MM.1S (cell line): Measurements from ENCODE around the gene GORASP1.

Experiments
- DNase-seq: peaks from one replicate; pipeline ENCODE4 v3.0.0-alpha.2; 2015
- H2AFZ ChIP-seq: fragments of 300-600 bp; sonication (generic); 2 replicates; pipeline ENCODE4 v1.6.0; 2016; ENCODE audit warnings: antibody characterized with exemption, low read length
- H3F3A ChIP-seq: fragments of 300-600 bp; sonication (generic); 2 replicates; pipeline ENCODE4 v1.6.1; 2016; ENCODE audit warnings: mild to moderate bottlenecking, antibody characterized with exemption, low read length, moderate library complexity, mixed read lengths; ENCODE audit not compliant: insufficient read depth
- H3K27ac ChIP-seq: fragments of 300-600 bp; sonication (generic); 2 replicates; pipeline ENCODE4 v1.5.1; 2016; ENCODE audit warnings: mild to moderate bottlenecking, low read length
- H3K27me3 ChIP-seq: fragments of 300-600 bp; sonication (generic); replicated peaks from 2 replicates; pipeline ENCODE4 v1.6.0; 2016; ENCODE audit warnings: low read length; ENCODE audit not compliant: insufficient read depth
- H3K36me3 ChIP-seq: fragments of 300-600 bp; sonication (generic); replicated peaks from 2 replicates; pipeline ENCODE4 v1.6.1; 2016; ENCODE audit warnings: mild to moderate bottlenecking, low read length, mixed read lengths; ENCODE audit not compliant: insufficient read depth
- H3K4me1 ChIP-seq: fragments of 300-600 bp; sonication (generic); 2 replicates; pipeline ENCODE4 v1.6.1; 2016; ENCODE audit warnings: low read length, mixed read lengths
- H3K4me2 ChIP-seq: fragments of 300-600 bp; sonication (generic); 2 replicates; pipeline ENCODE4 v1.6.0; 2016; ENCODE audit warnings: low read depth, low read length
- H3K4me3 ChIP-seq: fragments of 300-600 bp; sonication (generic); 2 replicates; pipeline ENCODE4 v1.5.1; 2016; ENCODE audit warnings: low read length, mixed read lengths
- H3K79me2 ChIP-seq: fragments of 300-600 bp; sonication (generic); 2 replicates; pipeline ENCODE4 v1.6.1; 2016; ENCODE audit warnings: mixed run types, low read length, mixed read lengths
- H3K9ac ChIP-seq: fragments of 300-600 bp; sonication (generic); 2 replicates; pipeline ENCODE4 v1.6.1; 2016; ENCODE audit warnings: low read length, mixed read lengths
- H3K9me2 ChIP-seq: fragments of 300-600 bp; sonication (generic); replicated peaks from 2 replicates; pipeline ENCODE4 v1.6.1; 2016; ENCODE audit warnings: mild to moderate bottlenecking, low read length, mixed read lengths; ENCODE audit not compliant: insufficient read depth
- H3K9me3 ChIP-seq: fragments of 300-600 bp; sonication (generic); replicated peaks from 2 replicates; pipeline ENCODE4 v1.6.1; 2016; ENCODE audit warnings: mild to moderate bottlenecking, low read length, mixed read lengths; ENCODE audit not compliant: insufficient read depth
- H4K20me1 ChIP-seq: fragments of 300-600 bp; sonication (generic); 2 replicates; pipeline ENCODE4 v1.6.1; 2016; ENCODE audit warnings: mild to moderate bottlenecking, low read length, moderate library complexity, mixed read lengths; ENCODE audit not compliant: insufficient read depth
- CTCF ChIP-seq: fragments of 300-600 bp; sonication (generic); IDR thresholded peaks from 2 replicates; pipeline ENCODE4 v1.5.1; 2016; ENCODE audit warnings: antibody characterized with exemption, low read length, mixed read lengths
- EZH2 ChIP-seq: fragments of 300-600 bp; sonication (generic); optimal IDR thresholded peaks from 2 replicates; pipeline ENCODE3; 2017; ENCODE audit warnings: low read depth, mild to moderate bottlenecking, antibody characterized with exemption, low read length, mixed read lengths
- EZH2phosphoT487 ChIP-seq: fragments of 300-600 bp; sonication (generic); IDR thresholded peaks from 2 replicates; pipeline ENCODE4 v1.6.1; 2018; ENCODE audit warnings: antibody characterized with exemption, low read length

Gene GORASP1

DNA sequence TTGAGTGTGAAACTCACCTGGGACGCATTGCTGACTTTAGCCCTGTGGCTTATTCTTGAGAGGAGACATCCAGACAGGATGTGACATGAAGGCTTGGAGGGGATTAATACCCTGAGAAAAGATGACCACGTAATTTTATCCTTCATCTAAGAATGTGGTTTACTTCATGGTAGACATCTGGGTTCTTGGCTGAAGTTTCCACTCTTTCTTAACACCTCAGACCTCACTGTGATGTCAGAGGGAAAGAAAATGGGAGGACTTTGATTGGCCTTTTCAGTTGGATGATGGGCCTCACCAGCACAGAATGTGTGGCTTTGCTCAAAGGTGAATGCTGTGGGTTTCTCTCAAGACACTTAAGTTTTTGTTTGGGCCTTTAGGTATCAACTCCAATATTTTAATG, 16.5 kb downstream of the GORASP1 start:
- Histone ChIP-seq H3K27ac (peak overlapping the region; percentile 20; the same call in 1 of the 2 replicates), H3K36me3 (no peaks in the 10 kb centered on the region; the same call in 1 of the 2 replicates), H3K4me3 (no peak overlapping the region)

GRCh38 chr3:39088889-39089288, 18.5 kb downstream of the GORASP1 start:
- no peaks in the 10 kb centered on the region for H3K79me2 ChIP-seq
- no peak overlapping the region for H2AFZ ChIP-seq
- H3K4me1 ChIP-seq, result no peaks in the 10 kb centered on the region
- TF ChIP-seq EZH2phosphoT487, result no peak
- TF ChIP-seq CTCF, result no peak
- TF ChIP-seq EZH2, result no peak
- no peak overlapping the region for H3K9ac ChIP-seq
- H3K36me3 ChIP-seq, result no peaks in the 10 kb centered on the region; the same call in 1 of the 2 replicates
- H3K4me2 ChIP-seq, result no peak overlapping the region
- H3K9me2 ChIP-seq, result no peaks in the 10 kb centered on the region
- DNase-seq, result no peak
- no peaks in the 10 kb centered on the region for H4K20me1 ChIP-seq
- H3F3A ChIP-seq, result peaks cover 5% of the 10 kb centered on the region; the same call in 1 of the 2 replicates
- no peak overlapping the region for H3K27ac ChIP-seq
- H3K4me3 ChIP-seq, result no peak overlapping the region
- H3K9me3 ChIP-seq, result no peaks in the 10 kb centered on the region
- no peaks in the 10 kb centered on the region for H3K27me3 ChIP-seq

More for the DNA sequence above, 16.5 kb downstream of the GORASP1 start:
- no peaks in the 10 kb centered on the region for H4K20me1 ChIP-seq
- no peak for TF ChIP-seq EZH2phosphoT487
- TF ChIP-seq CTCF, result no peak
- no peak for TF ChIP-seq EZH2
- no peak overlapping the region for H3K4me2 ChIP-seq
- H2AFZ ChIP-seq, result no peak overlapping the region
- peak; percentile 47 for DNase-seq
- no peaks in the 10 kb centered on the region for H3K27me3 ChIP-seq
- no peaks in the 10 kb centered on the region for H3K4me1 ChIP-seq
- H3F3A ChIP-seq, result peaks cover 5% of the 10 kb centered on the region; the same call in 1 of the 2 replicates
- no peaks in the 10 kb centered on the region for H3K9me2 ChIP-seq
- no peaks in the 10 kb centered on the region for H3K9me3 ChIP-seq
- H3K9ac ChIP-seq, result no peak overlapping the region
- H3K79me2 ChIP-seq, result no peaks in the 10 kb centered on the region

- H3K36me3 ChIP-seq, result no peaks in the 10 kb centered on the region; the same call in 1 of the 2 replicates
Observed at GRCh38 chr3:39088456-39088855, 19.0 kb downstream of the GORASP1 start.

More at GRCh38 chr3:39088456-39088855, 19.0 kb downstream of the GORASP1 start:
- no peaks in the 10 kb centered on the region for H3K4me1 ChIP-seq
- H3K4me2 ChIP-seq, result no peak overlapping the region
- DNase-seq, result no peak
- no peaks in the 10 kb centered on the region for H4K20me1 ChIP-seq
- no peaks in the 10 kb centered on the region for H3K9me2 ChIP-seq
- H3F3A ChIP-seq, result peaks cover 5% of the 10 kb centered on the region; the same call in 1 of the 2 replicates
- TF ChIP-seq CTCF, result no peak
- no peak for TF ChIP-seq EZH2
- TF ChIP-seq EZH2phosphoT487, result no peak
- H3K9me3 ChIP-seq, result no peaks in the 10 kb centered on the region
- H3K27ac ChIP-seq, result no peak overlapping the region
- no peak overlapping the region for H3K4me3 ChIP-seq
- no peak overlapping the region for H2AFZ ChIP-seq
- no peak overlapping the region for H3K9ac ChIP-seq
- no peaks in the 10 kb centered on the region for H3K27me3 ChIP-seq
- no peaks in the 10 kb centered on the region for H3K79me2 ChIP-seq
